NCI-H2227 (cell line): ENCODE measurements around the gene TSPEAR.

Experiments used
- DNase-seq: peaks from one replicate; lab custom pipeline; 2025; ENCODE audit not compliant: unreplicated experiment; lab: John Stamatoyannopoulos, UW

The TSPEAR gene

GRCh38 chr21:44711327-44712202 lies at the start of gene TSPEAR:
TSS of gene TSPEAR (minus strand) at chr21:44711572. CDS start at chr21:44711514, 58 bp downstream.
- peak; percentile 24 for DNase-seq

GRCh38 chr21:44760376-44760775 lies 49.0 kb upstream of the TSPEAR start:
- DNase-seq, result no peak

- no peak for DNase-seq
Measured at GRCh38 chr21:44759628-44760285, 48.4 kb upstream of the TSPEAR start.

- no peak for DNase-seq
Measured at GRCh38 chr21:44758781-44759627, 47.6 kb upstream of the TSPEAR start.

GRCh38 chr21:44758141-44758561 lies 46.8 kb upstream of the TSPEAR start:
- DNase-seq, result no peak

- no peak for DNase-seq
Measured at GRCh38 chr21:44757731-44758130, 46.4 kb upstream of the TSPEAR start.

GRCh38 chr21:44756423-44757185 lies 45.2 kb upstream of the TSPEAR start:
- no peak for DNase-seq

GRCh38 chr21:44755227-44755626 lies 43.9 kb upstream of the TSPEAR start:
- DNase-seq, result no peak

GRCh38 chr21:44753357-44753756 lies 42.0 kb upstream of the TSPEAR start:
- no peak for DNase-seq

GRCh38 chr21:44752671-44753235 lies 41.4 kb upstream of the TSPEAR start:
- no peak for DNase-seq

GRCh38 chr21:44751799-44752636 lies 40.6 kb upstream of the TSPEAR start:
- no peak for DNase-seq

GRCh38 chr21:44751186-44751798 lies 39.9 kb upstream of the TSPEAR start:
- DNase-seq, result no peak

GRCh38 chr21:44750675-44751025 lies 39.3 kb upstream of the TSPEAR start:
- DNase-seq, result no peak

GRCh38 chr21:44749759-44750674 lies 38.6 kb upstream of the TSPEAR start:
- no peak for DNase-seq

GRCh38 chr21:44749116-44749758 lies 37.9 kb upstream of the TSPEAR start:
- DNase-seq, result no peak

- DNase-seq, result no peak
Measured at GRCh38 chr21:44748621-44749020, 37.2 kb upstream of the TSPEAR start.

- no peak for DNase-seq
Measured at GRCh38 chr21:44742418-44743153, 31.2 kb upstream of the TSPEAR start.
